Lung (tissue), 12 donors: ENCODE measurements around the gene DDX56. TPM values are rescaled to one million over a fixed set of nuclear protein-coding genes. Genes with fewer than 3 reads are reported as not detected.
"Not testable (repeated sequence)": the region's sequence is repeated elsewhere in the genome, so short reads cannot be mapped to it uniquely, and the experiment has no call there.

ENCODE experiments used
- ATAC-seq: fragments of 200-7000 bp; cut with Tn5 transposase; one replicate; pipeline ENCODE4 v1.9.1; 2020; ENCODE audit warnings: moderate number of reproducible peaks; ENCODE audit not compliant: insufficient read depth, low FRiP score
- DNase-seq, 3 donors: peaks; one replicate each; pipeline ENCODE4 v3.0.0-alpha.2; 2013 to 2017
- H3K27ac ChIP-seq, 2 donors: one replicate each; pipeline ENCODE4 v1.5.1; 2013; ENCODE audit warnings: mild to moderate bottlenecking in 2 of 2, moderate library complexity in 2 of 2, control low read depth in 1 of 2, inconsistent platforms in 1 of 2, low read depth in 1 of 2, low read length in 1 of 2
- H3K27me3 ChIP-seq, 3 donors: one replicate each; pipeline ENCODE4 v1.5.1; 2013; ENCODE audit warnings: low read length in 2 of 3; ENCODE audit not compliant: control insufficient read depth in 3 of 3, insufficient read depth in 3 of 3
- H3K36me3 ChIP-seq, 4 donors: one replicate each; pipeline ENCODE4 v1.5.1; 2013; ENCODE audit warnings: low read length in 4 of 4, mild to moderate bottlenecking in 1 of 4, moderate library complexity in 1 of 4; ENCODE audit not compliant: control insufficient read depth in 4 of 4, insufficient read depth in 4 of 4
- H3K4me1 ChIP-seq, 5 donors: one replicate each; pipeline ENCODE4 v1.5.1; 2013; ENCODE audit warnings: low read length in 5 of 5, mild to moderate bottlenecking in 2 of 5, moderate library complexity in 1 of 5; ENCODE audit not compliant: control insufficient read depth in 5 of 5, insufficient read depth in 5 of 5
- H3K4me3 ChIP-seq: one replicate; pipeline ENCODE4 v1.5.1; 2013; ENCODE audit warnings: mild to moderate bottlenecking, control low read depth, moderate library complexity
- H3K9ac ChIP-seq, 2 donors: one replicate each; pipeline ENCODE4 v1.5.1; 2013; ENCODE audit warnings: low read length in 2 of 2, control low read depth in 1 of 2; ENCODE audit not compliant: insufficient read depth in 1 of 2
- H3K9me3 ChIP-seq, 4 donors: one replicate each; pipeline ENCODE4 v1.5.1; 2013; ENCODE audit warnings: low read length in 3 of 4, mild to moderate bottlenecking in 1 of 4, moderate library complexity in 1 of 4; ENCODE audit not compliant: control insufficient read depth in 4 of 4, insufficient read depth in 3 of 4
- CTCF ChIP-seq: IDR thresholded peaks from 2 replicates; pipeline ENCODE4 v1.5.1; 2012; ENCODE audit warnings: mild to moderate bottlenecking; ENCODE audit errors: control extremely low read depth, extremely low read depth
- whole genome bisulfite sequencing, 2 donors: extraction: QIAGEN DNeasy Blood & Tissue Kit; methylation state at CpG; one replicate each; pipeline ENCODE4 v1.1.7; 2013; 5-methylcytosine and 5-hydroxymethylcytosine counted together
- polyA plus RNA-seq, 2 donors: library from polyadenylated mRNA; stranded (reverse); fragments of 200-250 nt; gene quantifications; one replicate each; pipeline ENCODE4 v1.2.1, GENCODE V29; 2013
- total RNA-seq, 2 donors: library from RNA; depleted of rRNA in 1 of 2; stranded (reverse); fragments of >200 nt in 1 of 2; gene quantifications; one replicate each; pipeline ENCODE4 v1.2.1, GENCODE V29; 2014 to 2021
- donor health status: control.
- donor health status: control.
- donor health status: Bipolar disorder and iron deficiency.
- donor health status: healthy.
- donor health status: DM: yes; HTN: yes; CAD: no.

The DDX56 gene
- total and polyA plus RNA-seq, 4 donors = 45.9 to 67.5 (median 58.2) TPM

GRCh38 chr7:44603193-44603592, 29.5 kb upstream of the DDX56 start:
- DNase-seq = no peak
- H3K4me3 ChIP-seq = no peak overlapping the region

GRCh38 chr7:44602576-44602910, 28.8 kb upstream of the DDX56 start:
- no peak overlapping the region for H3K27ac ChIP-seq
- H3K9me3 ChIP-seq = no peaks in the 10 kb centered on the region
- H3K4me1 ChIP-seq = peaks cover 0 to 8% (median 3%) of the 10 kb centered on the region in 5 donors
- no peak overlapping the region for H3K4me3 ChIP-seq
- peaks cover 0 to 3% (median 0%) of the 10 kb centered on the region in 4 donors for H3K36me3 ChIP-seq
- no peak for ATAC-seq
- H3K27me3 ChIP-seq = no peaks in the 10 kb centered on the region
- DNase-seq = no peak
- no peak for TF ChIP-seq CTCF
- WGBS, 2 donors = 78 to 84% methylated on average over 1 of the region's 1 CpG
- no peak overlapping the region for H3K9ac ChIP-seq

More at GRCh38 chr7:44603193-44603592, 29.5 kb upstream of the DDX56 start:
- TF ChIP-seq CTCF = no peak
- Histone ChIP-seq H3K4me1 (peaks cover 0 to 9% (median 3%) of the 10 kb centered on the region in 5 donors), H3K9ac (no peak overlapping the region), H3K27me3 (no peaks in the 10 kb centered on the region), H3K36me3 (peaks cover 0 to 3% (median 0%) of the 10 kb centered on the region in 4 donors), H3K9me3 (no peaks in the 10 kb centered on the region), H3K27ac (no peak overlapping the region)
- no peak for ATAC-seq
- 72 to 75% methylated on average over 6 of the region's 6 CpGs for WGBS, 2 donors

GRCh38 chr7:44599222-44599621, 25.5 kb upstream of the DDX56 start:
- no peak overlapping the region for H3K27ac ChIP-seq
- 72 to 76% methylated on average over 3 of the region's 3 CpGs for WGBS, 2 donors
- H3K27me3 ChIP-seq = no peaks in the 10 kb centered on the region
- no peaks in the 10 kb centered on the region for H3K9me3 ChIP-seq
- no peak overlapping the region for H3K9ac ChIP-seq
- no peak overlapping the region for H3K4me3 ChIP-seq
- TF ChIP-seq CTCF = no peak
- DNase-seq = no peak
- ATAC-seq = no peak
- peaks cover 0 to 3% (median 0%) of the 10 kb centered on the region in 5 donors for H3K4me1 ChIP-seq
- H3K36me3 ChIP-seq = no peaks in the 10 kb centered on the region

GRCh38 chr7:44597181-44597580, 23.5 kb upstream of the DDX56 start:
- H3K9ac ChIP-seq = not testable (repeated sequence)

More at GRCh38 chr7:44597181-44597580, 23.5 kb upstream of the DDX56 start:
- not testable (repeated sequence) for DNase-seq, H3K9me3 ChIP-seq, H3K4me3 ChIP-seq, H3K27ac ChIP-seq, H3K36me3 ChIP-seq, ATAC-seq, H3K27me3 ChIP-seq, H3K4me1 ChIP-seq
- 89 to 92% methylated on average over 8 of the region's 8 CpGs for WGBS, 2 donors
